Liver (tissue), 9 donors: ENCODE results near the gene SUPT4H1. TPM values are rescaled to one million over a fixed set of nuclear protein-coding genes. Genes with fewer than 3 reads are reported as not detected.

Source experiments
- DNase-seq: peaks from one replicate; pipeline ENCODE4 v3.0.0-alpha.2; 2017; ENCODE audit warnings: low spot score
- H3K27ac ChIP-seq, 2 donors: one replicate each; pipeline ENCODE4 v1.7.0; 2013; ENCODE audit warnings: inconsistent platforms in 2 of 2, low read length in 2 of 2, control low read depth in 1 of 2, low read depth in 1 of 2, mild to moderate bottlenecking in 1 of 2
- H3K27me3 ChIP-seq, 4 donors: one replicate each; pipeline versions ENCODE4 v1.6.1 to v1.7.0; 2013; ENCODE audit warnings: low read length in 3 of 4, inconsistent platforms in 1 of 4, mild to moderate bottlenecking in 1 of 4, moderate library complexity in 1 of 4; ENCODE audit not compliant: control insufficient read depth in 4 of 4, insufficient read depth in 4 of 4
- H3K36me3 ChIP-seq, 4 donors: one replicate each; pipeline versions ENCODE4 v1.6.1 to v1.7.0; 2013; ENCODE audit warnings: low read length in 3 of 4, mild to moderate bottlenecking in 3 of 4, low read depth in 1 of 4, moderate library complexity in 1 of 4; ENCODE audit not compliant: control insufficient read depth in 4 of 4, insufficient read depth in 3 of 4
- H3K4me1 ChIP-seq, 4 donors: one replicate each; pipeline versions ENCODE4 v1.6.1 to v1.7.0; 2013; ENCODE audit warnings: low read length in 3 of 4, mild to moderate bottlenecking in 3 of 4, moderate library complexity in 1 of 4; ENCODE audit not compliant: control insufficient read depth in 4 of 4, insufficient read depth in 4 of 4
- H3K4me3 ChIP-seq, 3 donors: one replicate each; pipeline versions ENCODE4 v1.6.1 to v1.7.0; 2013; ENCODE audit warnings: low read length in 3 of 3, control low read depth in 1 of 3, low read depth in 1 of 3, mild to moderate bottlenecking in 1 of 3
- H3K9ac ChIP-seq, 2 donors: one replicate each; pipeline ENCODE4 v1.7.0; 2013; ENCODE audit warnings: low read length in 2 of 2, mild to moderate bottlenecking in 2 of 2, moderate library complexity in 2 of 2, control low read depth in 1 of 2, low read depth in 1 of 2
- H3K9me3 ChIP-seq, 4 donors: one replicate each; pipeline versions ENCODE4 v1.6.1 to v1.7.0; 2013; ENCODE audit warnings: low read length in 3 of 4; ENCODE audit not compliant: control insufficient read depth in 4 of 4
- ATF3 ChIP-seq: IDR thresholded peaks from 2 replicates; pipeline ENCODE4 v1.6.1; 2016; ENCODE audit warnings: antibody characterized with exemption
- EGR1 ChIP-seq, 2 donors: IDR thresholded peaks; 2 replicates each; pipeline ENCODE4 v1.6.1; 2016 to 2018; ENCODE audit warnings: antibody characterized with exemption in 2 of 2, low read depth in 2 of 2
- FOXA1 ChIP-seq: IDR thresholded peaks from 2 replicates; pipeline ENCODE4 v1.6.1; 2016; ENCODE audit warnings: antibody characterized with exemption
- FOXA2 ChIP-seq: IDR thresholded peaks from 2 replicates; pipeline ENCODE4 v1.6.1; 2016; ENCODE audit warnings: antibody characterized with exemption
- GABPA ChIP-seq, 2 donors: IDR thresholded peaks in 1 of 2; conservative IDR thresholded peaks in 1 of 2; 2 replicates each; pipeline ENCODE4 v1.6.1; 2016; ENCODE audit warnings: antibody characterized with exemption in 2 of 2, mild to moderate bottlenecking in 1 of 2, moderate library complexity in 1 of 2
- HNF4A ChIP-seq, 2 donors: conservative IDR thresholded peaks; 2 replicates each; pipeline ENCODE4 v1.6.1; 2016; ENCODE audit warnings: antibody characterized with exemption in 2 of 2, mild to moderate bottlenecking in 2 of 2
- HNF4G ChIP-seq: IDR thresholded peaks from 2 replicates; pipeline ENCODE4 v1.6.1; 2016; ENCODE audit warnings: antibody characterized with exemption
- JUND ChIP-seq, 2 donors: IDR thresholded peaks; 2 replicates each; pipeline ENCODE4 v1.6.1; 2016; ENCODE audit warnings: antibody characterized with exemption in 2 of 2
- NR2F2 ChIP-seq: IDR thresholded peaks from 2 replicates; pipeline ENCODE4 v1.6.1; 2016; ENCODE audit warnings: antibody characterized with exemption
- RAD21 ChIP-seq, 2 donors: IDR thresholded peaks; 2 replicates each; pipeline ENCODE4 v1.6.1; 2016; ENCODE audit warnings: antibody characterized with exemption in 2 of 2, mild to moderate bottlenecking in 2 of 2
- RXRA ChIP-seq, 2 donors: IDR thresholded peaks; 2 replicates each; pipeline ENCODE4 v1.6.1; 2017 to 2018; ENCODE audit warnings: antibody characterized with exemption in 2 of 2, mild to moderate bottlenecking in 1 of 2
- TAF1 ChIP-seq: conservative IDR thresholded peaks from 2 replicates; pipeline ENCODE4 v1.6.1; 2016; ENCODE audit warnings: antibody characterized with exemption, mild to moderate bottlenecking
- YY1 ChIP-seq: IDR thresholded peaks from 2 replicates; pipeline ENCODE4 v1.6.1; 2016; ENCODE audit warnings: antibody characterized with exemption, mild to moderate bottlenecking
- ZBTB33 ChIP-seq: IDR thresholded peaks from 2 replicates; pipeline ENCODE4 v1.6.1; 2016; ENCODE audit warnings: antibody characterized with exemption
- WGBS: extraction: QIAGEN DNeasy Blood & Tissue Kit; methylation state at CpG from one replicate; pipeline ENCODE4 v1.1.7; 2013; 5-methylcytosine and 5-hydroxymethylcytosine counted together
- polyA plus RNA-seq, 2 donors: library from polyadenylated mRNA; stranded (reverse) in 1 of 2; unstranded in 1 of 2; fragments of 200-250 nt in 1 of 2; fragments of >200 nt in 1 of 2; fragmentation: Nextera tagmentation in 1 of 2; extraction: Ambion mirVana in 1 of 2; gene quantifications; one replicate each; pipeline versions ENCODE4 v1.2.1 to v1.2.3, GENCODE V29; 2013 to 2015
- total RNA-seq, 2 donors: library from RNA; depleted of rRNA; stranded (reverse); fragments of >200 nt; gene quantifications; one replicate each; pipeline ENCODE4 v1.2.3, GENCODE V29; 2014
- TF ChIP-seq, protein P1 (sequence below): fragments of 150-350 bp; IDR thresholded peaks from 2 replicates; pipeline ENCODE4 v1.5.1; 2017; ENCODE audit warnings: improper control_type of control experiment, low read depth, low read length; ENCODE audit not compliant: missing input control
- TF ChIP-seq, protein P2 (sequence below): IDR thresholded peaks from 2 replicates; pipeline ENCODE4 v1.6.1; 2016; ENCODE audit warnings: antibody characterized with exemption, mild to moderate bottlenecking
- TF ChIP-seq, protein P3 (sequence below): IDR thresholded peaks from 2 replicates; pipeline ENCODE4 v1.6.1; 2016; ENCODE audit warnings: antibody characterized with exemption
- donor health status: healthy.
- donor health status: healthy.
- donor health status: healthy.
- donor health status: healthy.
- donor health status: healthy.

SUPT4H1 gene
- total and polyA plus RNA-seq, 4 donors = 23.3 to 59.1 (median 40.4) TPM

GRCh38 chr17:58325289-58325726 lies 26.7 kb downstream of the SUPT4H1 start:
- H3K9me3 ChIP-seq = no peaks in the 10 kb centered on the region
- H3K9ac ChIP-seq = no peak overlapping the region
- no peak for DNase-seq
- TF ChIP-seq HNF4A (conservative IDR thresholded peaks at IDR 0.05) (no peak), TAF1 (no peak), JUND (IDR thresholded peaks at IDR 0.05) (no peak), RXRA (IDR thresholded peaks at IDR 0.05) (no peak), GABPA (IDR thresholded peaks at IDR 0.05 in 1 of 2, conservative IDR thresholded peaks at IDR 0.05 in 1 of 2) (no peak), EGR1 (IDR thresholded peaks at IDR 0.05; ENCODE audit: low read depth in 2 of 2) (no peak), YY1 (no peak), ATF3 (no peak), ZBTB33 (no peak), FOXA1 (no peak), RAD21 (IDR thresholded peaks at IDR 0.05) (no peak), FOXA2 (no peak), NR2F2 (no peak), HNF4G (no peak)
- TF ChIP-seq, protein P1, sequence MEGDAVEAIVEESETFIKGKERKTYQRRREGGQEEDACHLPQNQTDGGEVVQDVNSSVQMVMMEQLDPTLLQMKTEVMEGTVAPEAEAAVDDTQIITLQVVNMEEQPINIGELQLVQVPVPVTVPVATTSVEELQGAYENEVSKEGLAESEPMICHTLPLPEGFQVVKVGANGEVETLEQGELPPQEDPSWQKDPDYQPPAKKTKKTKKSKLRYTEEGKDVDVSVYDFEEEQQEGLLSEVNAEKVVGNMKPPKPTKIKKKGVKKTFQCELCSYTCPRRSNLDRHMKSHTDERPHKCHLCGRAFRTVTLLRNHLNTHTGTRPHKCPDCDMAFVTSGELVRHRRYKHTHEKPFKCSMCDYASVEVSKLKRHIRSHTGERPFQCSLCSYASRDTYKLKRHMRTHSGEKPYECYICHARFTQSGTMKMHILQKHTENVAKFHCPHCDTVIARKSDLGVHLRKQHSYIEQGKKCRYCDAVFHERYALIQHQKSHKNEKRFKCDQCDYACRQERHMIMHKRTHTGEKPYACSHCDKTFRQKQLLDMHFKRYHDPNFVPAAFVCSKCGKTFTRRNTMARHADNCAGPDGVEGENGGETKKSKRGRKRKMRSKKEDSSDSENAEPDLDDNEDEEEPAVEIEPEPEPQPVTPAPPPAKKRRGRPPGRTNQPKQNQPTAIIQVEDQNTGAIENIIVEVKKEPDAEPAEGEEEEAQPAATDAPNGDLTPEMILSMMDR = no peak
- TF ChIP-seq, protein P2, sequence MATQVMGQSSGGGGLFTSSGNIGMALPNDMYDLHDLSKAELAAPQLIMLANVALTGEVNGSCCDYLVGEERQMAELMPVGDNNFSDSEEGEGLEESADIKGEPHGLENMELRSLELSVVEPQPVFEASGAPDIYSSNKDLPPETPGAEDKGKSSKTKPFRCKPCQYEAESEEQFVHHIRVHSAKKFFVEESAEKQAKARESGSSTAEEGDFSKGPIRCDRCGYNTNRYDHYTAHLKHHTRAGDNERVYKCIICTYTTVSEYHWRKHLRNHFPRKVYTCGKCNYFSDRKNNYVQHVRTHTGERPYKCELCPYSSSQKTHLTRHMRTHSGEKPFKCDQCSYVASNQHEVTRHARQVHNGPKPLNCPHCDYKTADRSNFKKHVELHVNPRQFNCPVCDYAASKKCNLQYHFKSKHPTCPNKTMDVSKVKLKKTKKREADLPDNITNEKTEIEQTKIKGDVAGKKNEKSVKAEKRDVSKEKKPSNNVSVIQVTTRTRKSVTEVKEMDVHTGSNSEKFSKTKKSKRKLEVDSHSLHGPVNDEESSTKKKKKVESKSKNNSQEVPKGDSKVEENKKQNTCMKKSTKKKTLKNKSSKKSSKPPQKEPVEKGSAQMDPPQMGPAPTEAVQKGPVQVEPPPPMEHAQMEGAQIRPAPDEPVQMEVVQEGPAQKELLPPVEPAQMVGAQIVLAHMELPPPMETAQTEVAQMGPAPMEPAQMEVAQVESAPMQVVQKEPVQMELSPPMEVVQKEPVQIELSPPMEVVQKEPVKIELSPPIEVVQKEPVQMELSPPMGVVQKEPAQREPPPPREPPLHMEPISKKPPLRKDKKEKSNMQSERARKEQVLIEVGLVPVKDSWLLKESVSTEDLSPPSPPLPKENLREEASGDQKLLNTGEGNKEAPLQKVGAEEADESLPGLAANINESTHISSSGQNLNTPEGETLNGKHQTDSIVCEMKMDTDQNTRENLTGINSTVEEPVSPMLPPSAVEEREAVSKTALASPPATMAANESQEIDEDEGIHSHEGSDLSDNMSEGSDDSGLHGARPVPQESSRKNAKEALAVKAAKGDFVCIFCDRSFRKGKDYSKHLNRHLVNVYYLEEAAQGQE = no peak
- TF ChIP-seq, protein P3, sequence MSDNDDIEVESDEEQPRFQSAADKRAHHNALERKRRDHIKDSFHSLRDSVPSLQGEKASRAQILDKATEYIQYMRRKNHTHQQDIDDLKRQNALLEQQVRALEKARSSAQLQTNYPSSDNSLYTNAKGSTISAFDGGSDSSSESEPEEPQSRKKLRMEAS = no peak
- WGBS = 85% methylated on average over 11 of the region's 11 CpGs
- no peaks in the 10 kb centered on the region for H3K27me3 ChIP-seq
- H3K36me3 ChIP-seq = peaks cover 0 to 2% (median 0%) of the 10 kb centered on the region in 4 donors
- peaks cover 2 to 16% (median 13%) of the 10 kb centered on the region in 4 donors for H3K4me1 ChIP-seq
- H3K4me3 ChIP-seq = peak overlapping the region in 1 of 3 donors; percentile 81
- no peak overlapping the region for H3K27ac ChIP-seq
